ENCODE results near the gene EIF3J.
"Not testable (repeated sequence)": the region's sequence is repeated elsewhere in the genome, so short reads cannot be mapped to it uniquely, and the experiment has no call there.

EIF3J gene

DNA sequence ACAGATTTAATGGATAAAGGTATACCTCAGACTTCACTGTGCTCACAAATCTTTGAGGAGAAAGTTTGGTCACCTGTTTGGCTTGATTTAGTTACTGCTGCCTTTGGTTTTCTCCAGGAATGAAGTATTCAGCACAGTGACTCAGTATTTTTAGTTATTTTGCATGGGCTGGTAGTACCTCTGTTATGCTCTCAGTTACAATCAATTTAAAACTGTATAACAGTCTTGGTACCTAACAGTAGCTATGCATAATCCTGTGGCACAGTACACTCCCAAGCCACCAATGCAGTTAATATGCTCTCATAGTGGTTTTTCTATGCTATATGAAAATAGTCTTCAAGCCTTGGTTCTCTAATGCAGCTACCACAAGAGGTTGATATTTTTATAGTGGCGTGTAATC is 11.9 kb upstream of the EIF3J start:
- Histone ChIP-seq H3K9ac (ENCODE audit: low read length in 2 of 2) (no peak overlapping the region), H3K27me3 (ENCODE audit: control insufficient read depth in 1 of 2, insufficient read depth in 2 of 2, low read length in 2 of 2) (no peaks in the 10 kb centered on the region), H3K9me3 (ENCODE audit: control insufficient read depth in 2 of 2, low read length in 2 of 2) (no peaks in the 10 kb centered on the region), H3K4me3 (ENCODE audit: low read length in 2 of 2) (no peak overlapping the region), H3K36me3 (ENCODE audit: control insufficient read depth in 2 of 2, insufficient read depth in 2 of 2, low read length in 2 of 2) (peaks cover 5 to 9% of the 10 kb centered on the region in 2 donors), H3K4me1 (ENCODE audit: control insufficient read depth, insufficient read depth, low read length) (no peaks in the 10 kb centered on the region), H3K27ac (ENCODE audit: low read length) (no peak overlapping the region)

DNA sequence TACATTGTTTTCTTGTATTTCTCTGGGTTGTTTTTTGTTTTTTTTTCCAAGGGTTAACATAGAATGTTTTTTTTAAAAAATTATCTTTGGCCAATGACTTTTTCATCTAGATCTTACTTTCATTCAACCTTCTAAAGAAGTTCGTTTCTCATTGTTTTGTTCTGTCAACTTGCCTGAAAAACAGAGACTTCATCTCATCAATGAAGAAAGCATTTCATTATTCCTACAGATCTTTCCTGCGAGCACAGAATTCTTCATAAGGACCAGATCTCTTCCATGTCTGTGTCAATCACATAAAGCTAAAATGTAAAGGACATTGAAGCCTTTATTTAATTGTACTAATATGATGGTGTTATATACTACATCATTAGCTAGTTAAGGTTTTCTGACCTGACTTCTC is 9.7 kb upstream of the EIF3J start:
- H3K27ac ChIP-seq (ENCODE audit: low read length): no peak overlapping the region
- H3K36me3 ChIP-seq (ENCODE audit: control insufficient read depth in 2 of 2, insufficient read depth in 2 of 2, low read length in 2 of 2): peaks cover 3 to 7% of the 10 kb centered on the region in 2 donors
- H3K4me3 ChIP-seq (ENCODE audit: low read length in 2 of 2): no peak overlapping the region
- H3K4me1 ChIP-seq (ENCODE audit: control insufficient read depth, insufficient read depth, low read length): no peaks in the 10 kb centered on the region
- no peak overlapping the region for H3K9ac ChIP-seq (ENCODE audit: low read length in 2 of 2)
- H3K27me3 ChIP-seq (ENCODE audit: control insufficient read depth in 1 of 2, insufficient read depth in 2 of 2, low read length in 2 of 2): no peaks in the 10 kb centered on the region
- H3K9me3 ChIP-seq (ENCODE audit: control insufficient read depth in 2 of 2, low read length in 2 of 2): no peaks in the 10 kb centered on the region

- Histone ChIP-seq H3K27ac (ENCODE audit: low read length) (no peak overlapping the region), H3K36me3 (ENCODE audit: control insufficient read depth in 2 of 2, insufficient read depth in 2 of 2, low read length in 2 of 2) (peaks cover 0 to 3% of the 10 kb centered on the region in 2 donors), H3K4me3 (ENCODE audit: low read length in 2 of 2) (no peak overlapping the region), H3K9ac (ENCODE audit: low read length in 2 of 2) (no peak overlapping the region), H3K27me3 (ENCODE audit: control insufficient read depth in 1 of 2, insufficient read depth in 2 of 2, low read length in 2 of 2) (no peaks in the 10 kb centered on the region), H3K4me1 (ENCODE audit: control insufficient read depth, insufficient read depth, low read length) (peaks cover 2% of the 10 kb centered on the region), H3K9me3 (ENCODE audit: control insufficient read depth in 2 of 2, low read length in 2 of 2) (no peaks in the 10 kb centered on the region)
Observed at GRCh38 chr15:44529864-44530604, 6.9 kb upstream of the EIF3J start.

GRCh38 chr15:44530653-44531052 is 6.3 kb upstream of the EIF3J start:
- peaks cover 6% of the 10 kb centered on the region for H3K4me1 ChIP-seq (ENCODE audit: control insufficient read depth, insufficient read depth, low read length)
- no peak overlapping the region for H3K4me3 ChIP-seq (ENCODE audit: low read length in 2 of 2)
- peaks cover 0 to 3% of the 10 kb centered on the region in 2 donors for H3K36me3 ChIP-seq (ENCODE audit: control insufficient read depth in 2 of 2, insufficient read depth in 2 of 2, low read length in 2 of 2)
- H3K27me3 ChIP-seq (ENCODE audit: control insufficient read depth in 1 of 2, insufficient read depth in 2 of 2, low read length in 2 of 2): no peaks in the 10 kb centered on the region
- no peak overlapping the region for H3K27ac ChIP-seq (ENCODE audit: low read length)
- H3K9ac ChIP-seq (ENCODE audit: low read length in 2 of 2): no peak overlapping the region
- H3K9me3 ChIP-seq (ENCODE audit: control insufficient read depth in 2 of 2, low read length in 2 of 2): no peaks in the 10 kb centered on the region

DNA sequence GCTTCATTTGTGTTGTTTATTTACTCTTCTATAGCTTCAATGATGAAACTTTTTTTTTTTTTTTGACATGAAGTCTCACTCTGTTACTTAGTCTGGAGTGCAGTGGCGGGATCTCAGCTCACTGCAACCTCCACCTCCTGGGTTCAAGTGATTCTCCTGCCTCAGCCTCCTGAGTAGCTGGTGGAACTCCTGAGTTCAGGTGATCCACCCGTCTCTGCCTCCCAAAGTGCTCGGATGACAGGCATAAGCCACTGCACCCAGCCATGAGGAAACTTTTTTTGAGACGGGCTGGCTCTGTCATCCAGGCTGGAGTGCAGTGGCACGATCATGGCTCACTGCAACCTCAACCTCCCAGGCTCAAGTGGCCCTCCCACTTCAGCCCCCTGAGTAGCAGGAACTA is 4.7 kb upstream of the EIF3J start:
- not testable (repeated sequence) for H3K36me3 ChIP-seq (ENCODE audit: control insufficient read depth in 2 of 2, insufficient read depth in 2 of 2, low read length in 2 of 2); H3K9me3 ChIP-seq (ENCODE audit: control insufficient read depth in 2 of 2, low read length in 2 of 2); H3K27ac ChIP-seq (ENCODE audit: low read length); H3K4me3 ChIP-seq (ENCODE audit: low read length in 2 of 2); H3K27me3 ChIP-seq (ENCODE audit: control insufficient read depth in 1 of 2, insufficient read depth in 2 of 2, low read length in 2 of 2); H3K9ac ChIP-seq (ENCODE audit: low read length in 2 of 2)
- peaks cover 16% of the 10 kb centered on the region for H3K4me1 ChIP-seq (ENCODE audit: control insufficient read depth, insufficient read depth, low read length)

DNA sequence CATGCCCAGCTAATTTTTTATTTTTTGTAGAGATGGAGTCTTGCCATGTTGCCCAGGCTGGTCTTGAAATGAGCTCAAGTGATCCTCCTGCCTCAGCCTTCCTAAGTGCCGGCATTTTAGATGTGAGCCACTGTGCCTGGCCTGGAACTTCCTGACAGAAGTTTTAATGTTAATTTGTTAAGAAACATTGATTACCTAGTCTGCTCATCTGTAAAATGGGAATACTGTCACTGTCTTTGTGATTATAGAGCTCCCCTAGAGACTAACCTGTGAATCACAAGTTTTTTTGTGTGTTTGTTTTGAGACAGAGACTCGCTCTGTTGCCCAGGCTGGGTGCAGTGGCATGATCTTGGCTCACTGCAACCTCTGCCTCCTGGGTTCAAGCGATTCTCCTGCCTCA is 4.3 kb upstream of the EIF3J start:
- Histone ChIP-seq H3K4me3 (ENCODE audit: low read length in 2 of 2) (no peak overlapping the region), H3K27ac (ENCODE audit: low read length) (no peak overlapping the region), H3K9me3 (ENCODE audit: control insufficient read depth in 2 of 2, low read length in 2 of 2) (no peaks in the 10 kb centered on the region), H3K9ac (ENCODE audit: low read length in 2 of 2) (no peak overlapping the region), H3K27me3 (ENCODE audit: control insufficient read depth in 1 of 2, insufficient read depth in 2 of 2, low read length in 2 of 2) (no peaks in the 10 kb centered on the region), H3K4me1 (ENCODE audit: control insufficient read depth, insufficient read depth, low read length) (peaks cover 20% of the 10 kb centered on the region), H3K36me3 (ENCODE audit: control insufficient read depth in 2 of 2, insufficient read depth in 2 of 2, low read length in 2 of 2) (peaks cover 0 to 3% of the 10 kb centered on the region in 2 donors)

GRCh38 chr15:44535092-44535491 is 1.9 kb upstream of the EIF3J start:
- Histone ChIP-seq H3K4me1 (ENCODE audit: control insufficient read depth, insufficient read depth, low read length) (peaks cover 23% of the 10 kb centered on the region), H3K4me3 (ENCODE audit: low read length in 2 of 2) (no peak overlapping the region), H3K27me3 (ENCODE audit: control insufficient read depth in 1 of 2, insufficient read depth in 2 of 2, low read length in 2 of 2) (no peaks in the 10 kb centered on the region), H3K9me3 (ENCODE audit: control insufficient read depth in 2 of 2, low read length in 2 of 2) (no peaks in the 10 kb centered on the region), H3K27ac (ENCODE audit: low read length) (no peak overlapping the region), H3K9ac (ENCODE audit: low read length in 2 of 2) (no peak overlapping the region), H3K36me3 (ENCODE audit: control insufficient read depth in 2 of 2, insufficient read depth in 2 of 2, low read length in 2 of 2) (no peaks in the 10 kb centered on the region)

DNA sequence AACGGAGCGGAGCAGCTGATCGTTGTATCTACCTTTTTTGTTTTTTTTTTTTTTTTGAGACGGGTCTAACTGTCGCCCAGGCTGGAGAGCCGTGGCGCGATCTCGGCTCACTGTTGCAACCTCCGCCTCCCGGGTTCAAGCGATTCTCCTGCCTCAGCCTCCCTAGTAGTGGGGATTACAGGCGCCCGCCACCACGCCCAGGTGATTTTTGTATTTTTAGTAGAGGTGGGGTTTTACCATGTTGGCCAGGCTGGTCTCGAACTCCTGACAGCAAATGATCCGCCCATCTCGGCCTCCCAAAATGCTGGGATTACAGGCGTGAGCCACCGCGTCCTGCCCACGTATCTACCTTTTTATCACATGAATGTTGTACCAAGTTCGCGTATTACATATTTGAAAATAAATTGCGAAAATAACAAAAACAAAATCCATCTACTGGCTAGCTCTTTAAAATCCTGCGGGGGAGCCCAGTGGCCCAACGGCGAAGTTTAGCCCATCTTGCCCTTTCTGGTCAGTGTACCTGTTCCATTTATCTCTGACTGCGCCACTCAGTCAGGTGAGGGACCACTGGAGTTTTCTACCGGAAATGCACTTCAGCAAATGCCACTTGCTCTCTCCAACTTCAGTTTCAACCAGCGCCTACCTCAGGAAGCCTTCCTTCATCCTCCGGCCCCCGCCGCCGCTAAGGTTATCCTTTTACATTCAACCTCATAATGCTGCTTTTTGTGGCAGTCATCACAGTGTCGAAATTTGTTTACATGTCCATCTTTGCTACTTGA is 1.2 kb upstream of the EIF3J start:
- H3K9ac ChIP-seq (ENCODE audit: low read length in 2 of 2): peak overlapping the region; percentile 89 to 94
- no peaks in the 10 kb centered on the region for H3K27me3 ChIP-seq (ENCODE audit: control insufficient read depth in 1 of 2, insufficient read depth in 2 of 2, low read length in 2 of 2)
- peaks cover 23% of the 10 kb centered on the region for H3K4me1 ChIP-seq (ENCODE audit: control insufficient read depth, insufficient read depth, low read length)
- H3K36me3 ChIP-seq (ENCODE audit: control insufficient read depth in 2 of 2, insufficient read depth in 2 of 2, low read length in 2 of 2): no peaks in the 10 kb centered on the region
- H3K9me3 ChIP-seq (ENCODE audit: control insufficient read depth in 2 of 2, low read length in 2 of 2): no peaks in the 10 kb centered on the region
- peak overlapping the region; percentile 87 to 88 for H3K4me3 ChIP-seq (ENCODE audit: low read length in 2 of 2)
- H3K27ac ChIP-seq (ENCODE audit: low read length): peak overlapping the region; percentile 93

DNA sequence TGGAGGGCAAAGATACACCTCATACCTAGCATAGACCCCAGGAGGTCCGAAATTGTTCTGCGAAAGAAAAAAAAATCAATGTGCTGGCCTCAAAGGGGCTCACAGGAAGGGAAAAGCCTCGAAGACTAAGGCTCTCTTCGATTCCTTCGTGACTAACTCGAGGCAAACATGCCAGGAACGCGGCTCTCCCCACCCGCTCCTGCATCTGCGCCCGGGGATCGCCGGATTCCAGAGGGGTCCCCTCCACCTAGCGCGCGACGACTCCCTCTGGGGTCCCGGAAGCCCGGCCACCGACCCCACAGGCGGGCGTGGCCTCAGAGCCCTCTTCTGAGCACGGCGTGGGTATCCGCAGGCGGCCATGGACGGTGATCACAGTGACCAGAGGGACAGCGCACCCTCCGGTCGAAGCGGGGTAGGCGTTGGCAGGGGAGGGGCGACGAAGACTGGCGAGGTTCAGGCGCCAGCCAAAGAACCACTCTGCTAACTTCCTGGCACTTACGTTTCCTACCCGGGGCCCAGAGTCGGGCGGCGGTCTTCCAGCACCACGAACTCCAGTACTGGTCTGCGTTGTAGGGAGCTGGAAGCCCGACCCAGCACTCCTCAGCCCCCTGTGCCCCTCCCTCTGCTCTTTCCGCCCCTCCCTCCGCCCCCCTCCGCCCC is 515 bp upstream of the EIF3J start:
- Histone ChIP-seq H3K4me1 (ENCODE audit: control insufficient read depth, insufficient read depth, low read length) (peaks cover 23% of the 10 kb centered on the region), H3K27ac (ENCODE audit: low read length) (peak overlapping the region; percentile 93), H3K36me3 (ENCODE audit: control insufficient read depth in 2 of 2, insufficient read depth in 2 of 2, low read length in 2 of 2) (no peaks in the 10 kb centered on the region), H3K9me3 (ENCODE audit: control insufficient read depth in 2 of 2, low read length in 2 of 2) (no peaks in the 10 kb centered on the region), H3K27me3 (ENCODE audit: control insufficient read depth in 1 of 2, insufficient read depth in 2 of 2, low read length in 2 of 2) (no peaks in the 10 kb centered on the region), H3K4me3 (ENCODE audit: low read length in 2 of 2) (peak overlapping the region; percentile 87 to 88), H3K9ac (ENCODE audit: low read length in 2 of 2) (peak overlapping the region; percentile 89 to 94)

DNA sequence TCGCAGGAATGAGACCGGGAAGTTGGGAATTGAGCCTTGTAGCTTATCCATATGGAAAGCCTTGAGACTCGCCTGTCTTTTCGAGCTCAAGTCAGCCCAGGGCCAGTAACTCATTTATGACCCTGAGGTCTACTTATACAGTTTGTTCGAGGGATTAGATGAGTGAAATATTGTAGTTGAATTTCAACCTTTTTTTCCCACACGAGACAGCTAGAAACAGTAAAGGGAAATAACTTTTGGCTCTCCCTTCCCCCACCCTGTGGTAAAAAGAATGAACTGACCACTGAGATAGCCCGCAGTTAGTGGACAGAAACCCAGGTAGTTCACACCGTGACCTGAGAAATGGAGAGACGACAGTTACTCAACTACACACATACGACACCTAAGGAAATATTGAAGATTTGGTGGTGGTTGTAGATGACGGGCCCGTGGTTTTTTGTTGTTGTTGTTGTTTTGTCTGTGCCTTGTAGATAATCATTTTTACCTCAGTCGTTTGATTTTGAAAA is 841 bp downstream of the EIF3J start:
- peak overlapping the region; percentile 91 to 95 for H3K4me3 ChIP-seq (ENCODE audit: low read length in 2 of 2)
- peak overlapping the region; percentile 92 to 93 for H3K9ac ChIP-seq (ENCODE audit: low read length in 2 of 2)
- peak overlapping the region; percentile 94 for H3K27ac ChIP-seq (ENCODE audit: low read length)
- H3K27me3 ChIP-seq (ENCODE audit: control insufficient read depth in 1 of 2, insufficient read depth in 2 of 2, low read length in 2 of 2): no peaks in the 10 kb centered on the region
- no peaks in the 10 kb centered on the region for H3K9me3 ChIP-seq (ENCODE audit: control insufficient read depth in 2 of 2, low read length in 2 of 2)
- peaks cover 26% of the 10 kb centered on the region for H3K4me1 ChIP-seq (ENCODE audit: control insufficient read depth, insufficient read depth, low read length)
- H3K36me3 ChIP-seq (ENCODE audit: control insufficient read depth in 2 of 2, insufficient read depth in 2 of 2, low read length in 2 of 2): no peaks in the 10 kb centered on the region
